AG10803 (cell line): Measurements from ENCODE around the gene TTLL5.

Experiments used
- DNase-seq: peaks from one replicate; pipeline ENCODE4 v3.0.0; 2010; ENCODE audit warnings: low read depth
- H3K4me3 ChIP-seq: 2 replicates; pipeline ENCODE4 v1.5.1; 2011; ENCODE audit warnings: mild to moderate bottlenecking, low read length, control low read depth
- CTCF ChIP-seq: conservative IDR thresholded peaks from 2 replicates; pipeline ENCODE4 v1.5.1; 2011; ENCODE audit warnings: mild to moderate bottlenecking, low read length, control low read depth, inconsistent platforms

The TTLL5 gene

GRCh38 chr14:75860561-75861160, 199.6 kb downstream of the TTLL5 start:
- no peak for DNase-seq
- H3K4me3 ChIP-seq, result no peak overlapping the region
- TF ChIP-seq CTCF, result no peak

- peak; percentile 61 for DNase-seq
- no peak for TF ChIP-seq CTCF
- no peak overlapping the region for H3K4me3 ChIP-seq
Observed at GRCh38 chr14:75861161-75861621, 200.1 kb downstream of the TTLL5 start.

GRCh38 chr14:75863221-75863620, 202.2 kb downstream of the TTLL5 start:
- no peak overlapping the region for H3K4me3 ChIP-seq
- TF ChIP-seq CTCF, result no peak
- no peak for DNase-seq

GRCh38 chr14:75864352-75864751, 203.3 kb downstream of the TTLL5 start:
- no peak for TF ChIP-seq CTCF
- no peak overlapping the region for H3K4me3 ChIP-seq
- peak; percentile 57 for DNase-seq

- no peak overlapping the region for H3K4me3 ChIP-seq
- DNase-seq, result no peak
- no peak for TF ChIP-seq CTCF
Observed at GRCh38 chr14:75865531-75865930, 204.5 kb downstream of the TTLL5 start.

GRCh38 chr14:75866970-75867369, 205.9 kb downstream of the TTLL5 start:
- H3K4me3 ChIP-seq, result no peak overlapping the region
- no peak for TF ChIP-seq CTCF
- no peak for DNase-seq

DNA sequence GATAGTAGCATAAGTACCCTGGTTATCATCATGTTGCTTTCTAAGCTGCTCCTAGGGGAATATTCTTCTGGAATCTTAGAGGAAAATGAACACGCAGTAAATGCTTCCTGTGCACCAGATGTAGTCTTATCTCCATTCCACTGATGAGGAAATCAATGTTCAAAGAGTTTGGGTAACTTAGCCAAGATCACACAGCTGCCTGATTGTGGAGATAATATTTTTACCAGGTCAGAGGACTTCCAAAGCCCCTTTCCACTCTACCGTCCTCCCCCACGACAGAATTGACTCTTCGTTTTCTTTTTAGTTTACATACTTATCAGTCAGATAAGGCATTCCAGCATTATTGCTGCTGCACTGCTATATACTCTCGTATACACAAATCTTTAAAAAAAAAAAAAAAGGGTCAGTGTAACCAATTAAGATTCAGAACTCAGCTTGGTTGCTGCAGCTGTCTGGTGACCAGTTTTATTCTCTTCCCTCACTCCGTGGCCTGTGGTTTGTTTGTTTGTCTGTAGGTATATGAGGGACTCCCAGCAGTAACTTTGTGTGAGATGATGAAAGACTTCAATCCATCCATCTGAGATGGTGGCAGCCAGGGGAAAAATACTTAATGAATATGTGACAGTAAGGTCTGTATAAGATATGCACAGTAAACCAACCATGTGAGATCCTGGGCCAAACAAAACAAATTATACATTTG, 210.3 kb downstream of the TTLL5 start:
- H3K4me3 ChIP-seq, result no peak overlapping the region
- no peak for TF ChIP-seq CTCF
- no peak for DNase-seq
